WTC11 (cell line): ENCODE measurements around the gene MLPH.

Source experiments
- CREM ChIP-seq: sonication (generic); formaldehyde crosslinking; IDR thresholded peaks from 2 replicates; pipeline ENCODE4 v1.8.1; 2022; ENCODE audit warnings: mild to moderate bottlenecking, missing genetic modification reagents, moderate library complexity
- FOXJ3 ChIP-seq: sonication (generic); formaldehyde crosslinking; IDR thresholded peaks from 2 replicates; pipeline ENCODE4 v1.9.0; 2021; ENCODE audit warnings: missing genetic modification reagents, mild to moderate bottlenecking, borderline replicate concordance
- FOXP1 ChIP-seq: sonication (generic); formaldehyde crosslinking; IDR thresholded peaks from 2 replicates; pipeline ENCODE4 v1.8.0; 2022; ENCODE audit warnings: missing genetic modification reagents, mild to moderate bottlenecking, moderate library complexity, borderline replicate concordance
- SP1 ChIP-seq: sonication (generic); formaldehyde crosslinking; conservative IDR thresholded peaks from 2 replicates; pipeline ENCODE4 v1.8.1; 2022; ENCODE audit warnings: missing genetic modification reagents
- TEAD4 ChIP-seq: sonication (generic); formaldehyde crosslinking; IDR thresholded peaks from 2 replicates; pipeline ENCODE4 v1.8.0; 2022; ENCODE audit warnings: mild to moderate bottlenecking, missing genetic modification reagents
- ZNF263 ChIP-seq: sonication (generic); formaldehyde crosslinking; IDR thresholded peaks from 2 replicates; pipeline ENCODE4 v1.8.1; 2022; ENCODE audit warnings: low read depth, mild to moderate bottlenecking, moderate library complexity, missing genetic modification reagents
- ZNF423 ChIP-seq: fragments of 250-450 bp; sonication (Bioruptor Pico); IDR thresholded peaks from 2 replicates; pipeline ENCODE4 v2.1.2; 2022; ENCODE audit warnings: mild to moderate bottlenecking, moderate library complexity
- TF ChIP-seq, protein P1 (sequence below): fragments of 200-600 bp; IDR thresholded peaks from 2 replicates; pipeline ENCODE4 v1.8.0; 2022; ENCODE audit warnings: antibody characterized with exemption
- TF ChIP-seq, protein P2 (sequence below): sonication (generic); formaldehyde crosslinking; IDR thresholded peaks from 2 replicates; pipeline ENCODE4 v1.8.1; 2023; ENCODE audit warnings: mild to moderate bottlenecking, missing genetic modification reagents, moderate library complexity
- TF ChIP-seq, protein P3 (sequence below): sonication (generic); formaldehyde crosslinking; IDR thresholded peaks from 2 replicates; pipeline ENCODE4 v1.8.1; 2022; ENCODE audit warnings: mild to moderate bottlenecking, missing genetic modification reagents, moderate library complexity, borderline replicate concordance
- TF ChIP-seq, protein P4 (sequence below): sonication (generic); formaldehyde crosslinking; conservative IDR thresholded peaks from 2 replicates; pipeline ENCODE4 v1.8.1; 2022; ENCODE audit warnings: mild to moderate bottlenecking, missing genetic modification reagents
- TF ChIP-seq, protein P5 (sequence below): sonication (generic); formaldehyde crosslinking; IDR thresholded peaks from 2 replicates; pipeline ENCODE4 v1.8.0; 2022; ENCODE audit warnings: mild to moderate bottlenecking, missing genetic modification reagents
- TF ChIP-seq, protein P6 (sequence below): sonication (generic); formaldehyde crosslinking; IDR thresholded peaks from 2 replicates; pipeline ENCODE4 v1.8.1; 2023; ENCODE audit warnings: mild to moderate bottlenecking, missing genetic modification reagents, moderate library complexity

DNA sequence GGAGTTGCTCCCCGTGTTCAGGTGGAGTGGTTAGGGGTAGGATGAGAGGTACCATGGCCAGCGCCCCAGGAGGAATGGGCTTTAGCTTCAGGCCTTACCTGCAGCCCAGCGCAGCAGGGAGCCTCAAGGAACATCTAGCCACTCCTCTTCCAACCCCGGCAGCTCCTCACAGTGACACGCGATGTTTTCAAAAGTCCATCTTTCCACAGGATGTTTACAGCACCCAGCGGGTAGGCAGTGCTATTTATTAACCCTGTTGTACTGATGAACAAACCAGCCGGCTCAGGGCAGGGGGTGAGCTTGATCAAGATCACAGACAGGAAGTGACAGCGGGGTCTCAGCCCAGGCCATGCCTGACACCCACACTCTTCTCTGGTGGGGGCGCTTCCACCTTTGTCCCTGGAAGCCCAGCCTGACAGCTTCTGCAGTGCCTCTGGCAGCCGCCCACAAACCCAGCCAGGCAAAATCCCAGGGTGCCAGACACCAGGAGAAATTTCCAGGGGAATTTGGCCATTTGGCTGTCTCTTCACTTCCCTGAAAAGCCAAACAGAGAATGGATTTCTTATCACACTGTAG lies 60.9 kb downstream of the MLPH start:
- TF ChIP-seq, protein P1, sequence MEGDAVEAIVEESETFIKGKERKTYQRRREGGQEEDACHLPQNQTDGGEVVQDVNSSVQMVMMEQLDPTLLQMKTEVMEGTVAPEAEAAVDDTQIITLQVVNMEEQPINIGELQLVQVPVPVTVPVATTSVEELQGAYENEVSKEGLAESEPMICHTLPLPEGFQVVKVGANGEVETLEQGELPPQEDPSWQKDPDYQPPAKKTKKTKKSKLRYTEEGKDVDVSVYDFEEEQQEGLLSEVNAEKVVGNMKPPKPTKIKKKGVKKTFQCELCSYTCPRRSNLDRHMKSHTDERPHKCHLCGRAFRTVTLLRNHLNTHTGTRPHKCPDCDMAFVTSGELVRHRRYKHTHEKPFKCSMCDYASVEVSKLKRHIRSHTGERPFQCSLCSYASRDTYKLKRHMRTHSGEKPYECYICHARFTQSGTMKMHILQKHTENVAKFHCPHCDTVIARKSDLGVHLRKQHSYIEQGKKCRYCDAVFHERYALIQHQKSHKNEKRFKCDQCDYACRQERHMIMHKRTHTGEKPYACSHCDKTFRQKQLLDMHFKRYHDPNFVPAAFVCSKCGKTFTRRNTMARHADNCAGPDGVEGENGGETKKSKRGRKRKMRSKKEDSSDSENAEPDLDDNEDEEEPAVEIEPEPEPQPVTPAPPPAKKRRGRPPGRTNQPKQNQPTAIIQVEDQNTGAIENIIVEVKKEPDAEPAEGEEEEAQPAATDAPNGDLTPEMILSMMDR, result no peak
- no peak for TF ChIP-seq TEAD4 (CRISPR knock-in tag)
- no peak for TF ChIP-seq SP1 (CRISPR knock-in tag)
- no peak for TF ChIP-seq CREM (CRISPR knock-in tag)
- TF ChIP-seq, protein P2, sequence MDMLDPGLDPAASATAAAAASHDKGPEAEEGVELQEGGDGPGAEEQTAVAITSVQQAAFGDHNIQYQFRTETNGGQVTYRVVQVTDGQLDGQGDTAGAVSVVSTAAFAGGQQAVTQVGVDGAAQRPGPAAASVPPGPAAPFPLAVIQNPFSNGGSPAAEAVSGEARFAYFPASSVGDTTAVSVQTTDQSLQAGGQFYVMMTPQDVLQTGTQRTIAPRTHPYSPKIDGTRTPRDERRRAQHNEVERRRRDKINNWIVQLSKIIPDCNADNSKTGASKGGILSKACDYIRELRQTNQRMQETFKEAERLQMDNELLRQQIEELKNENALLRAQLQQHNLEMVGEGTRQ (CRISPR knock-in tag), result no peak
- no peak for TF ChIP-seq FOXJ3 (CRISPR knock-in tag)
- TF ChIP-seq, protein P3, sequence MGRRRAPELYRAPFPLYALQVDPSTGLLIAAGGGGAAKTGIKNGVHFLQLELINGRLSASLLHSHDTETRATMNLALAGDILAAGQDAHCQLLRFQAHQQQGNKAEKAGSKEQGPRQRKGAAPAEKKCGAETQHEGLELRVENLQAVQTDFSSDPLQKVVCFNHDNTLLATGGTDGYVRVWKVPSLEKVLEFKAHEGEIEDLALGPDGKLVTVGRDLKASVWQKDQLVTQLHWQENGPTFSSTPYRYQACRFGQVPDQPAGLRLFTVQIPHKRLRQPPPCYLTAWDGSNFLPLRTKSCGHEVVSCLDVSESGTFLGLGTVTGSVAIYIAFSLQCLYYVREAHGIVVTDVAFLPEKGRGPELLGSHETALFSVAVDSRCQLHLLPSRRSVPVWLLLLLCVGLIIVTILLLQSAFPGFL, result no peak
- TF ChIP-seq ZNF423 (CRISPR knock-in tag), result no peak
- TF ChIP-seq, protein P4, sequence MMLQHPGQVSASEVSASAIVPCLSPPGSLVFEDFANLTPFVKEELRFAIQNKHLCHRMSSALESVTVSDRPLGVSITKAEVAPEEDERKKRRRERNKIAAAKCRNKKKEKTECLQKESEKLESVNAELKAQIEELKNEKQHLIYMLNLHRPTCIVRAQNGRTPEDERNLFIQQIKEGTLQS (CRISPR knock-in tag), result no peak
- no peak for TF ChIP-seq FOXP1 (CRISPR knock-in tag)
- TF ChIP-seq, protein P5, sequence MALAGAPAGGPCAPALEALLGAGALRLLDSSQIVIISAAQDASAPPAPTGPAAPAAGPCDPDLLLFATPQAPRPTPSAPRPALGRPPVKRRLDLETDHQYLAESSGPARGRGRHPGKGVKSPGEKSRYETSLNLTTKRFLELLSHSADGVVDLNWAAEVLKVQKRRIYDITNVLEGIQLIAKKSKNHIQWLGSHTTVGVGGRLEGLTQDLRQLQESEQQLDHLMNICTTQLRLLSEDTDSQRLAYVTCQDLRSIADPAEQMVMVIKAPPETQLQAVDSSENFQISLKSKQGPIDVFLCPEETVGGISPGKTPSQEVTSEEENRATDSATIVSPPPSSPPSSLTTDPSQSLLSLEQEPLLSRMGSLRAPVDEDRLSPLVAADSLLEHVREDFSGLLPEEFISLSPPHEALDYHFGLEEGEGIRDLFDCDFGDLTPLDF (CRISPR knock-in tag), result no peak
- no peak for TF ChIP-seq ZNF263 (CRISPR knock-in tag)
- TF ChIP-seq, protein P6, sequence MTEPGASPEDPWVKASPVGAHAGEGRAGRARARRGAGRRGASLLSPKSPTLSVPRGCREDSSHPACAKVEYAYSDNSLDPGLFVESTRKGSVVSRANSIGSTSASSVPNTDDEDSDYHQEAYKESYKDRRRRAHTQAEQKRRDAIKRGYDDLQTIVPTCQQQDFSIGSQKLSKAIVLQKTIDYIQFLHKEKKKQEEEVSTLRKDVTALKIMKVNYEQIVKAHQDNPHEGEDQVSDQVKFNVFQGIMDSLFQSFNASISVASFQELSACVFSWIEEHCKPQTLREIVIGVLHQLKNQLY (CRISPR knock-in tag), result no peak
